ENCODE results near the gene MEIS2.

MEIS2 gene

DNA sequence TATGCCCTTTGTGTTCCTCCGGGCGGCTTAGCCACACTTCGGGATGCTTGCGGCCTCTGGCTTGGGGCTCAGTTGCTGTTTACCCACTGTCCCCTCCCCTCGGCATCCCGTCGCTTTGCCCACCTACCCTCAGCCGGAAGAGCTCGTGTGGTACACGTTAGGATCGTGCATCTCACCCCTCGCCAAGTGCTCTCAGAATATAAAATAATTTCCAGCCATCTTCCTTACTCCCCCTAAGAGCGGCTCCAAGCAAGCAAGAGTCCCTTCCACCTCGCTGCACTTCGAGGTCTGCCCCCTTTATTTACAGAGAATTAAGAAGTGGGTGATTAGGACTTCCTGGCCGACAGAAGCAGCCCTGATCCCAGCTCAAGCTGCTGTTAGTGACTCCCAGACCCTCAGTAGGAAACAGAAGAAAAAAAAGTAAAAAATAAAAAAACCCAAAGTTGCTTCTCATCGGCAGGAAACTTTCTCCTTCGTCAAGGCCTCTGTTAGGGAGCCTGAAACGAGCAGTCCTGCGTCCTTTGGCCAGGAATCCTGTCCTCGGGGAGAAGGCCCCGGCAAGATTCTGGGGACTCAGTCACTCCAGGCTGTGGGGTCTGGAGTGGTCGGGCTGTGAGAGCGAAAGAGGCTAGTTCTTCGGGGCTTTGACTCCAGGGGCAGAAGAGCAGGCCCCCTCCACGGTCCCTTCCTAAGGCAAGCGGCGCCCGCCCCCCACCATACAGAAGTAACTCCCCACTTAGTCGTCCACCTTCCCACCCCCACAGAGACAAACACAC, 3.0 kb downstream of the MEIS2 start:
- peak; percentile 27 to 47 for DNase-seq

DNA sequence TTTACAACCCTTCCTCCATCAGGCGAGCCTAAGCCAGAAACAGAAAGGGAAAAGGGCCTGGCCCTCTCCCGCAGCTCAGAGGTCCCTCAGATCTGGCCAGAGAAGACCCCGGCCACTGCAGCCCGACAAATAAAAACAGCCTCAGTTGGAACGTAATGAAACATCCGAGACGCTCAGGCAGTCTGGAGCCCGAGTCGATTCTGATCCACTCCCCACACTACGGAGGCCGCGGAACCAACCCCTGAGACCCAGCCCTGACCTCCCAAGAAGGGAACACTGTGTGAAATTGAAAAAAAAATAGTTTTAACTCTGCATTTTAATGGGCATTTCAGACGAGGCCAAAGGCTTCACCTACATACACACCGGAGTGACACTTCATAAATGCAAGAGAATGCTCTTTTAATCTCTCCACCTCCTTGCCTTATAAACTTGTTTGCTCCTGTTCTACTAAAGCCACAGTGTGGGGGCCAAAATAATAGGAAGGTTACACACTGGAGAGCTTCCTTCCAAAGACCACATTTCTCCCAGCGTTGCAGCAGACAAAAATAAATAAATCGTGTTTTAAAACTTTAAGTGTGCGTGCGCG, 3.7 kb downstream of the MEIS2 start:
- DNase-seq = no peak

DNA sequence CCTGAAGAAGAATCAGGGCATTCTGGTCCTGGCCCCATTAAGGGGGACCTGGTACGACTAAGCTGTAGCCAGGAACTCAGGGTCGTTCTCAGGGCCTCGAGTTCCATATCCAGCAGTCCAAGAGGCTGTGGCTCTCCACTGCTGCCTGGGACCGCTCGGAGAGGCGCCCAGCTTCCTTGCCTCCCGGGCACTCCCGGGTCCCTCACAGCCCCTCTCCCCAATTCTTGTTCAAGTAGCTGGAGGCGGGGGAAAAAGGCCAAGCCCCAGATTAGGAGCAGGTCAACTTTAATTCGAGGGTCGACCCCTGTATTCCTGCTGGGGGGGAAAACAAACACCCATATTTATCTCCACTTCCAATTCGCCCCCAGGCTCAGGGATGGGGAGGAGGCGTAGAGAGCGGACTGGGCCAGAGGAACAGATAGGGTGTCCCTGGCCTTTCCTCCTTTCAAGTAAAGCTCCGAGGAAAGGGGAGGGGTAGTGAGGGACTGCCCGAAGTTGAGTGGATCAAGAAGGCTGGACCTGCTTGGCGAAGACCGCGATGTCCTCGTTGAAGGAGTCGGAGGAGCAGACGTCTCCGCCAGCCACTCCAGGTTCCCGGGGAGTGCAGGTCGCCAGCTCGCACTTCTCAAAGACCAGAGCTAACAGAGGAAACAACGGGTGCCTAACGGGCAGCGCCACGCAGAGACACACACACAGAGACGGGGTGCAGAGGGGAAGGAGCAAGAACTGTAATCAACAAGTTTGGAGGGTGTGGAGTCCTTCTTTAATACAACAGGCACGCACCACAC, 4.4 kb downstream of the MEIS2 start:
- DNase-seq = peak; percentile 24 to 46

DNA sequence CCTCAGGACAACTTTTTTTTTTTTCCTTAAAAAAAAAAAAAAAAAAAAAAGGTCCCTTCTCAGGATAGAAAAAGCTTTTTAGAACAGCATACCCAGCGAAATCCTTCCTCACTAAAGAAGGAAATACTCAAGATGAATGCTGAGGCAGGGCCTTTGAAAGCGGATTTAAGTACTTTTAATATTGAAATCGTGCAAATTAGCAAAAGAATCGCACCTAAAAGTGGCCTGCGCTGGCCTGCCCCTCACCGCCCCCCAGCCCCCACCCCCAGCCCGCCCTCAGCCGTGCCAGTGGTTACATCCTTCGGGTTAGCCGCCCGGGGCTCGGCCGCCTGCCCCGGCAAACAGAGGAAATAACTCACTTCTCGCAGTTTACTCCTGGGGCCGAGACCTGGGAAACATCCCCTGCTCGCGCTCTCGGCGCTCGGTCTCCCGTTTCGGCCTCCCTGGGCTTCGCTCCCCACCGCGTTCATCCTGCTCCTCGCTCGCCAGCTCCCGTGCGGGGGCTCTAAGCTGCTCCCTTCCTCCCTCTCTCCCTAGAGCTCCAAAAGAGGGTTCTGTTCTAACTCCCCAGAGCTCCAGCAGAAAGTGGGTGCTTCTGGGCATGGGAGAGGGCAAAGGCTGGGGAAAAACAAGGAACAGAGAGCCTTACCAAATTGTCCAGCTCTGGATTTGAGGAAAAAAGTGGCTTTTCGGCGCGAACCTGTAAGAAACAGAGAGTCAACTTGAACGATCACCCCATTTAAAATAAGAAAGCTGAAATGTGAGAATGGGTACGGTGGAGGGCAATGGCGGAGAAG, 5.2 kb downstream of the MEIS2 start:
- DNase-seq = peak in 1 of 2 donors; percentile 30

DNA sequence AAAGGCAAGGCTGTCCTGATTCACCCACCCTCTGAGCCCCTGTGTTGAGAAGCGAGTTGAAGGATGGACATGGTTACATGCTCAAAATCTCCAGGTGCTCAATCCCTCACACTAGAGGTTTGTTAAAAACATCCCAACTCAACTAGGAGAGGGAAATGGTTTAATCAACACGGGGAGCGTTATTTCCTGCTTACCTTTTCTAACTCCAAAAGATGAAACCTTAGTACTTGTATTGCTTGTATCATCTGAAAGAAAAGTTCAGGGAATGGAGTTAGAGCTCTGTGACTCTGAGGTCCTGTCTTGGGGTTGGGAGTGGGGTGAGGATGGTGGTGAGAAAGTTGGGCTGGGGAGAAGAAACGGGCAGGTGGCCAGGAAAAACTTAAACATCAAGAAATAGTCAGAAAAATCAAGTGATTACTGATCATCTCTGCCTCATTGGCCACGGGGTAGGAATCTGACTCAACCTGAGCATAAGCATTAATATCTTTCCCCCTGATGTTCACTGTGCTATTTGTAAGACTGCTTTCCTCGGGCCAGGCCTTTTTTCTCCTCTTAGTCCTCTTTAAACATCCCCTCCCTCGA, 5.9 kb downstream of the MEIS2 start:
- no peak for DNase-seq

DNA sequence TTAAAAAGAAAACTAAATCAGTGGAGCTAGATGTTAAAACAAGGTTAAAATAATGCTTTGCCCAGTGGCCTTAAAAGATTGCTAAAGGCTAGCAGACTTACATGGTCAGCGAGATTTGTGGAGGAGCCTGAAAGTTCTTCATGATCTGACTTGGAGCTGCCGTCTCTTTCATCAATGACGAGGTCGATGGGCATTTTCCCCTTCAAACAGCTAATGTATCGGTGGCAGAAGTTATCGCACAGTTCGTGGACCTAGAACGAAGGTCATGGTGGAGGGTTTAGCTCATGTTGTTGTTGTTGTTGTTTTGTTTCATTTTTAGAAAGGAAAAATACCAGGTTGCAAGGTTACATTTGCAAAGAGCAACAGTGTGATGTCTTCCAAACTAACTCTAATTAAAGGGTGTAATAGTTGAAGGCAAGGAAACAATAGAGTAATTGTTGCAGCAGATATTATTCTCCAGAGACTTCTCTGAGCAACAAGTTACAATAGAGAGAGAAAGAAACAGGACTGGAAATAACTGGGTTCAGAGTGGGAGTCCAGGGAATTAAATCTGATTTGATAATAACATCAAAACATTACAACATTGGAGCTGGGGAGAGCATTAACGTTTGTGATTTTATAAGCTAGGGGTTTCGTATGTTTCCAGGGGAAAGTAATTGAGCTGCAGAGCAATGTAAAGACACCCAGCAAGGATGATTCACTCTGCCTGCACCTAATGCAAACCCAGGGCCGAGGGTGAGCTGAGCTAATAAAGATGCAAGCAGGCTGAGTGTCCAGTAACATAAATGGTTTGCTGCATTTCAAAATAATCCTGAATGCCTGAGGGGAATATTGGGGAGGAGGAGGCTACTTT, 6.6 kb downstream of the MEIS2 start:
- DNase-seq = peak in 1 of 2 donors; percentile 64

DNA sequence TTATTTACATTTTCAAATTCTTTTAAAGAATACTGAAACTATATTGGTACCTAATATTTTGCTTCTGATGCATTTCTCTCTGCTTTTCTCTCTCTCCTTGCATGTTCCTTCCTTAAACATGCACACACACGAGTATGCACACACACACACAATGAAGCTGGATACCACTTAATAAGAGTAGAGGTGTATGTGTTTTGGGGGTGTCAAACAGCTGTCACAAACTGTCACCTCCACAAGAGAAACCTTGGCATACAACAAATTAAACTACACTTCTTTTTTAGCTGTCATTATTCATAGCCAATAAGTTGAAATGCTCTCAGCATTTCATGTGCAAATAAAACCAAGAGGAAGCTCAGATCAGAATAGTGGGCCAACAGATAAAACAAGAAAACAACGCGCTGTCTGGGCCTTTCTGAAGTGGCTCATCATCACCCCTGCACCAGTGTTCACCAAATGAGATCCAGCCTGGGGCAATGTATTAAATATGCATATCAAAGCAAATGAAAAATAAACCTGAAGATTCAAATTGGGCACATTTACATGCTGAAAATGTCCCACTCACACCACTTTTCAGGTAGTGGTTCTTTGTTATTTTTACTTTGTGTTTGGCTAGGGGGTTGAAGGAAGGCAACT, 9.7 kb downstream of the MEIS2 start:
- DNase-seq = no peak

DNA sequence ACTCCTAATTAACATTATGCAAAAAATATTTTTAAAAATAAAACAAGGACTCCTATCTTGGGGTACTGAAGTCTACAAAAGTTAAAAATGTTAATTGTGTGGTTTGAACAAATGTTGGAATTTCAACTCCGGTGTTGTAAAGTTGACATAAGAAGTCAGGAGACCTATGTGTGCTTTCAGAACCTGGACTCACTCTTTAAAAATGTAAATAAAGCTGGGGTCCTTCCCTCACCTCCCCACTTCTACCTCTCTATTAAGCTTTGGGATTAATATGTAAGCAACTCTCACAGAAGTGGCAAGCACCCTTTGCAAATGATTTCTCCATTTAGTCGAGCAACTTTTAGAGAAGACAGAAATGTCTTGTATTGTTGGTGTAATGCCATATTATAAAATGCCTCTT, 11.9 kb downstream of the MEIS2 start:
- no peak for DNase-seq

DNA sequence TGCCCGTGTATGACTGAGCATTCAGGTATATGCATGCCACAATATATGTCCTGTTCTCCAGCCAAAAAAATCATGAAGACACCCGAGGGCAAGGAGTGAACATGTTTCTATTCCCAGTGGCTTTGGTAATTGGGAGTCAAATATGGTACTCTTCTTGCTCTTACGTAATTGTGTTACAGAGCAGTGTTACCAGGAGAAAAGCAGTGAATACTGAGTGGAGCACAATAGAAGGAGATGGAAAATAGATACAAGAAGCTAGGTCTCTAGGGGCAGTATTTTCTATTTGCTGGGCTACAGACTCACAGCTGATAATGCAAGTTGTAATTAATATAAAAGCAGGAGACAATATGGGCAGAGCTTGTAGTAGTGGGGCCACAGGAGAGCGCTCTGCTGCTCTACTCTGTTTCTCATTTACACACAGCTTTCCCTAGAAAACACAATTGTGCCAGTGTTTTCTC, 13.2 kb downstream of the MEIS2 start:
- DNase-seq = no peak

DNA sequence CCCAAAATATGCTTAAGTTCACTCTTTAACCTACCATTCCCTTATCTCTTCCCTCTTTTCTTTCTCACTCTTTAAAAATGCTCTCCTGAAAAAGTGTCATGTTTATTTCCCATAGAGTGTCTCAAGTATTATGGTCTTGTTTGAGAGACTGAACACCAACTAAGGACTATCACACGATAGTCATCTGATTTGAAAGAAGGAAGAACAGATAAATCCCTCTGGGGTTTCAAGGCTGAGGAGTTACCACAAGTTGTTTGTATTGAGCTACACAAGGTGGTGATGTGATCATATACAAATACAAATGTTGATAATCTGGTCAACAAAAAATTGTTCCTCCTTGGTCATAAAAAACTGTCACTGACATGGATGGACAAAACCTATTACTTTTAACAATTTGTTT, 13.8 kb downstream of the MEIS2 start:
- no peak for DNase-seq

DNA sequence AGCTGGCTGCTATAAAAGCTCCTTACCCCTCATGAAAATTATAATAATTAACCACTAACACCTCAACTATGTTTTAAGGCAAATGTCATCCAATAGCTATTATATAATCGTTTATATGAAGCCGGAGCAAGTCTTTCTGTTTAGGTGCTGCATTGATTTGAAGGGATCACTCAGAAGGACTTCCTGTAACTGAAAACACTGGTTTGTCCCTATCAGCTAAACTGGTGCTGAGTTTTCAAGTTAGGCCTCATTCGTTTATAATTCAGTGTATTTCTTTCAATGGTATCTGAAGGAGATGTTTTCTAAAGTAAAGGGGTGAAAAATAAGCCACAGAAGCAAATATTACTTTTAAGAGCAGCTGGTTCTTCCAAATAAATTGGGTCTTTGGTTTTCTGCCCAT, 14.2 kb downstream of the MEIS2 start:
- DNase-seq = no peak

DNA sequence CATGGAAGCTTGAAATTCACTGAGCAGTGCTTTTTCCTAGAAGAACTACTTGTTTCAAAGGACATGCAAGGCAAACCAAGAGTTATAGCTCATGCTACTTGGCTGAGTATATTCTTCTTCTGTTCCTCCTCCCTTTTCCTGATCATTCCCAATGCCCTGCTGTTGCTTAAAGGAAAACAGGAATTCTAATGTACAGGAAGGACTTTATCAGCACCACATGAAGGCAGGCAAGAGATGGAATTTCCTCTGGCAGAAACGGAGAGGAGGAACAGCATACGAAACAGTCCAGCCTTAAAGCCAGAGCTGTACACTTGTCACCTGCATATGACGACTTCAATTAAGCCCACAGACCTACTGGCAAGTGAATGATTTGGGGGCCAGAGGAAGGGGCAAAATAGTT, 15.7 kb downstream of the MEIS2 start:
- DNase-seq = no peak

DNA sequence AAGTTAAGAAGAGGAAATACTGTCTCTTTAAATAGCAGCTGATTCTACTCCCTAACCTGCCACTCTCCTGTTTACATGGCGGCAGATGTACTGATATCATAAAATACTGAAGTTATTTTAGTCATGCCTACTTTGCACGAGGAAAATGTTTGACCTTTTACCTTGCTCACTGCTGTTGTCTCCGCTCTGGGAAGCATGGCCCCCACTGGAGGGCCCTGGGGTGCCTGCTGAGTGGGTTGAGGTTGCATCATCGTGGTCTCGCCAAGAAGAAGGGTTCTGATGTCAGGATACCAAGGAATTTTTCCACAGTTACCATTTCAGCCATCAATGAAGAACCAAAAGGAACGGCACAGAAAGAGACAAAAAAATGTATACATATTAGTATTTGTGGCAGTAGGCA, 16.7 kb downstream of the MEIS2 start:
- DNase-seq = no peak

DNA sequence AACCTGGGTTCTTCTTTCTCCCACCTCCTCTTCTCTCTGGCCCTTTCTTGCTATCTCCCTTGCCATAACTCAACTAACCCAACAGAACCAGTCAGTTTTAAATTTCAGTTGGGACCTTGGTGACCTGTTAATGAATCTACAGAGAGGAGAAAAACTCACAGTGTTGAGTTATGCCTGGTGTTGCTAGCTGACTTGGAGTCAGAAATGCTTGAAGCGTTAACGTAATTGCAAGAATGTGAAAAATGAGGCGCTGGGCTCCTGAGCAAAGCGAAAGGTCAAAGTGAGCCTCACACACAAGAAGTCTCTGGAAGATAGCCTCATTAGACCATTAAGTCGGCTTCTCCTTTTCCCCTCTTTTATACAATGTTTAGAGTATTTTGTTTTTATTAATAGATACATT, 18.4 kb downstream of the MEIS2 start:
- DNase-seq = no peak

DNA sequence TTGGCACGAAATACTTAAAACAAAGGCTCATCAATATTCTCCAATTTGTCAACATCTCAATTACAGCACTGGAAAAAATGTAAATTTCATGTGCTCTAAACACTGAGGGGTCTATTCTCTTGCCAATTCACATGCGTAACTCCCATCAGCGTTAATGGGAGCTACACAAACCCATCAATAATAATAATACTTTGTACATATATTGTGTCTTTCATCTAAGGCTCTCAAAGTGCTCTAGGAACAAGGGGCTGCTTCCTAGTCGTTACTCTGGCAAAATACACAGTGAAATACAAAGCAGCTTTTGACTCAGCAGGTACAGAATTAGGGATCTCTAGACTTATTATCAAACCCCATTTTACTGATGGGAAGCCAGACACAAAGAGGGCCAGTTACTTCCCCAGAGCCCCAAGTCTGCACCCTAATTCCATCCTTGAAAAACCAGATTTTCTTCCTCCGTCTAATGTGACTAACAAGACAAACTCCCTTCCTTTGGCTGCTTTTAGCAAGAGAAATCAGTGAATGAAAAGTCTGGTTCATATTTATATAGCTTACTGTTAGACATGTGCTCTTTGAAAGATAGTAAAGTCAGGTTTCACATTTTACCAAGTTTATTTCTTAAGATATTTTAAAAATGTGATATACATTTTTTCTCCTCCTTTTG, 20.0 kb downstream of the MEIS2 start:
- no peak for DNase-seq

DNA sequence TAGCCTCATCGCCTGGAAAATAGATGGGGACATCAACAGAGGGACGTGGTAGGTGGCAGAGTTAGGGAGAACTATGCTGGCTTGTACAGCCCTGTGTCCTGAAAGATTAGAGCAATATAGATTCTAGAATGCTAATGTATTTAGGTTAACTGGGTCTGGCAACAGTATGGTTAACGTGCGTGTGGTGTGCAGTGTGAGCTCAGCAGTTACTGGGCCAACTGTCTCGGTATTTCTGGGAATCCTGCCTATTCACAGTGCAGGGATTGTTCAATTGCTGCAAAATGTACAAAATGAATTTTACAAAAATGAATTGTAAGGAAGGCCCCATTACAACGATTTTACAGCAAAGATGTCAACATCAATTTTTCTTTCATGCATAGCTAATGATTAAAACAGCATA, 20.6 kb downstream of the MEIS2 start:
- DNase-seq = peak; percentile 30 to 62

DNA sequence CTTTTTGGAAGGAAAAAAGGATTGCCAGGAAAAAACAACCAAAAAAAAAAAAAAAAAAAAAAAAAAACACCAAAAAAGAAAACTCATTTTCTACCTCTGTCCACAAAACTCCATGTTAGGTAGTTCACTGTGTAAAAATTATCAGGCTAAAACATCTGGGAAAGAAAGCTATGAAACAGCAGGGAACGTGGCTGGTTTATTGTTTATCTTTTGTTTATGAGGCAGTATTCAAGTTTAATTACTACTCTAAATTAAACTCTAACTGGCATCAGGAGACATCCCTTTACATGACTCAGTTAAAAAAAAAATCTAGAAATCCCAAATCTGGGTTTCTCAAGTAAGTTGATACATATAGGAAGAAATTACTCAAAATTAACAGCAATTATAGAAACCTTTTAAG, 21.8 kb downstream of the MEIS2 start:
- no peak for DNase-seq

DNA sequence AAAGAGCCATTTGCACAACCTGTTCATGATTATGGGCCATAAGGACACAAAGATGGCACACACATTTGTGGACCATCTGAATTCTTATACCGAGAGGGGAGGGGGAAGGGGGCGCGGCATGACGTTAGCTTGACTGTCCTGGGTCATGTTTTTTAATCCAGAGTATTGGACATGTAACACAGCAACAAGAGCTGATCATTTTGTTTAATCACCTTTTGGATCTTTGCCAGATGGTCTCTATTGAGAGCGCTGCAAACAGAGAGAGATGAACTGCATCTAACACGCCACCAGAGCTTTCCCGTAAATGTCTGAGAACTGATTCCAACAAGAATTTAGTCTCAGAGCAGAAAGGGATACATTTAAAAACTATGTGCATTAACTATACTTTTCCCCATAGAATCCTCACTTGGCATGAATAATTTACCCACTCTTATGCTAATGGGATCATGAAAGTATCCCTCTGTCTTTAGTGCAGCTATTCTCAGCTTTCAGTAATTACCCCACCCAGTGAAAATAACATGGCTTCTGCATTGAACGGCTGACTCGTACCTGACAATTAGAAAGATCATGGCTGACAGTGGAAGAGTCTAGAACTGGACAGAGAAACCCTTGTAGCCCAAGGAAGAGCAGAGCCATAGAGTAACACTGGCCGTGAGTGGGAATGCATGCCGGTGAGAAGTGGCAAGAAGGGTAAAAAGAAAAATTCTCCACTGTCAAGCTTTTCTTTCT, 22.6 kb downstream of the MEIS2 start:
- DNase-seq = no peak

DNA sequence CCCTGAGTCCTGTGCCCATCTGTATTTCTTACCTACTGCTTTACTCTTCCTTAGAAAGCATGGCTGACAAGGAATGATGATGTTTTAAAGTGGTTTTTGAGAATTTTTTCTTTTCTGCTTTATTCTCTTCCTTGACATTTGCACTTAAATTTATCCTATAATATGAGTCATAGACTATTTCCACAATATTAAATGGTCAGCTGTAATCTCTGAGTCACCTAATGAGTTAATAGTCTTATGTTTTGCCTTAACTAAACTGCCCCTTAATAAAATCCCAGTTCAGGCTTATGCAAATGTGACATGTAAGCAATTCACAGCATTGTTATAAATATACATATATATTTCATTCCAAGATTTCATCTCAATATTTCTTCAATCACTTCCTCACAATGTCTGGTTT, 23.8 kb downstream of the MEIS2 start:
- no peak for DNase-seq

DNA sequence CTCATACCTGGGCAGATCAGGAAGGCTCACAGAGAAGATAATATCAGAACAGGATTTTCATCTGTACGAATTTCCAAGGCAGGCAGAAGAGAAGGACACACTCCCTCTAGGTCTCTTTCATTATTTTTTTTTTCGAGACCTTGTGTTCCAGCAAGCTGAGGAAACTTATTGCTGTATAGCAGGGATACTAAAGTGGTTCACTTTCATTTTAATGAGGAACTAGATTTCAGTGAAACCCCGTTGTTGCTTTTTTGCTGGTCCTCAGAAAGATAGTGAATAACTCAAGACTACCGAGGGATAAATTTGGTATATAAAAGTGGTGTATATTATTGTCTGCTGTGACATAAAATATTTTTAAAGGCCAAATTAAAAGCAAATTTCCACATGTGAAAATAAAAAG, 24.6 kb downstream of the MEIS2 start:
- DNase-seq = no peak
